Ureter (tissue), 1 donor: ENCODE results near the gene OR2K2. TPM values are rescaled to one million over a fixed set of nuclear protein-coding genes. Genes with fewer than 3 reads are reported as not detected.
"Not testable (repeated sequence)": the region's sequence is repeated elsewhere in the genome, so short reads cannot be mapped to it uniquely, and the experiment has no call there.

ENCODE experiments used
- DNase-seq: peaks from one replicate; pipeline ENCODE4 v3.0.0-alpha.2; 2020; ENCODE audit warnings: low spot score
- total RNA-seq: library from RNA; stranded (reverse); gene quantifications from one replicate; pipeline ENCODE4 v1.2.4, GENCODE V29; 2023
- donor health status: DM: yes; HTN: yes; CAD: no.

The OR2K2 gene, protein sequence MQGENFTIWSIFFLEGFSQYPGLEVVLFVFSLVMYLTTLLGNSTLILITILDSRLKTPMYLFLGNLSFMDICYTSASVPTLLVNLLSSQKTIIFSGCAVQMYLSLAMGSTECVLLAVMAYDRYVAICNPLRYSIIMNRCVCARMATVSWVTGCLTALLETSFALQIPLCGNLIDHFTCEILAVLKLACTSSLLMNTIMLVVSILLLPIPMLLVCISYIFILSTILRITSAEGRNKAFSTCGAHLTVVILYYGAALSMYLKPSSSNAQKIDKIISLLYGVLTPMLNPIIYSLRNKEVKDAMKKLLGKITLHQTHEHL
- not detected for total RNA-seq

DNA sequence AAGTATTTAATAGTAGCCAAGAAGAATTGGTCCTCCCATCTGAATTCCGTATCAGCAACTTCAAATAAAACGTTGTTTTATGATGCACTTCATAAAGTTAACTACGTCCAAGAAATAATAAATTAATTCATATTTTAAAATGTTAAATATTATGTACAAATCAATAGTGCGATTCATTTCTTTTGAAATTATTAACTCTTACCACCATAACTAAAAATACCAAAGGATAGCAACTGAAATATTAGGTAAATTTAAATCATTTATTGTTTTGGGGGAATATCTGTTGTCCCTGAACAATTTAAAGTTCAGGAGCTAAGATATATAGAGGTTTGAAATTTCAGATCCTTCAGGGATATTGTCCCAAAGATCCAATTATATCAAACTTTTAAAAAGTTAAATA is at the start of gene OR2K2:
TSS of gene OR2K2 (minus strand) at position 101 of the 400 bp plus-strand sequence. CDS start 1,791 bp downstream, outside the sequence.
- no peak for DNase-seq

DNA sequence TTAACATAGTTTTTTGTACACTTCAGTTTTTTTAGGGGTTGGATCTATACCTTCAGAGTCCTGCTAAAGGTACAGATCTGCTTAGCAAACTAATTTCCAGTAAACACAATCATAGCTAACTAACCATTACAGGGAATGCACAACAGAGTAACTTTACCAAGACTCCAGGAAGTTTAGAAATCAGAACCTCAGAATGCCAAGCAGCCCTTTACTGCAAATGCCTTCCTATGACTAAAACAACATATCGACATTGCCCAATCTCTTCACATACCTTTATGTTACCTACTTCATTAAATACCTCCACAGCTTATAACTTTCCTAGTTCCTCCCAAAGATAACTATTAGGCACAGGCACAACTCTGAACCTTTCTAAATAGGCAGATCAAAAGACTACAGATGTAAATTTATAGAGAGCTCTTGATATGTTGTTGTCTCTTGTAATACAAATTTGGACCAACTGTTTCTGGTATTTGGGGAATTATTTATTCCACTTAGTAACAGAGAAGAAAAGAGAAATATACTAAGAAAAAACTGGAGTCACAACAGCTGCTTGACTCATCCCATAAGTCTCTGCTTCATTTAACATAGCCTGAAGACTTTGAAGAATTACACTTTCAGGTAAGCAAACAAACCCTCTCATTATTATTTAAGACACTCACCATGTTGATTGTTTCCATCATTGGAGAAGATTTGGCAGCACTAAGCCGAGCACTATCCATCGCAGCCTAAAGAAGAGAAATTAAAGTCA is 46.0 kb upstream of the OR2K2 start:
- no peak for DNase-seq

DNA sequence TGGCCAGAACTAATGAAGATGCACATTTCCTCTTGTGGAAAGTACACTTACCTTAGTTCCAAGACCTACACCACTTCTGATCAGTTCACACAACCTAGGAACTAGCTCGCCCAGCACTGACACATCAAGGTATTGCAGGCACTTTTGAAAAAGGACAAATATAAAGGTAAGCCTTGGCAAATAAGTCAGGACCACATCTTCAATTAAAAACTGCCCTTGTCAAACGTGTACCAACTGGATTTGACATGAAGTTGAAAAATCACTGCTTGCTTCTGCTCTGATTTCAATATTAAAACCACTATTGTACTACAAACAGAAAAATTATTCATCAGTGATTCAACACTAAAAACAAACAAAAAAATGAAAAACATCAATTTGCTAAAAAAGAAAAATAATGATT is 45.0 kb upstream of the OR2K2 start:
- no peak for DNase-seq

DNA sequence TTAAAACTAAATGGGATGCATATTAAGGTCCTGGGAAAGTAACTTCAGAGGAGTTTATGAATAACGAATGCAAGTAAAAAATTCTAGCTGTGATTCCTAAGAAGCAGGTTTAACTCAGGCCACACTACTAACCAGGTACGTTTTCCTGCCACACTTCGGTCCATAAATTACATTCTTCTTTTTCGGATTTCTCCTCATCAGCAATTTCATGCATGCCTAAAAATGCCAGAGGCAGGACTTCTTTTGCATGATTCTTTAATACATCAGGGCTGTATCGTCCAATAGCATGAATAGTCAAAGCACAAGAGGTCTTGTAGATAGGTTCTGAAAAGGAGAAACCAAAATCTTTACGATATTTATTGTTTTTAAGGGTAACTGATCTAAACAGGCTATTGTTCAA is 42.3 kb upstream of the OR2K2 start:
- no peak for DNase-seq

DNA sequence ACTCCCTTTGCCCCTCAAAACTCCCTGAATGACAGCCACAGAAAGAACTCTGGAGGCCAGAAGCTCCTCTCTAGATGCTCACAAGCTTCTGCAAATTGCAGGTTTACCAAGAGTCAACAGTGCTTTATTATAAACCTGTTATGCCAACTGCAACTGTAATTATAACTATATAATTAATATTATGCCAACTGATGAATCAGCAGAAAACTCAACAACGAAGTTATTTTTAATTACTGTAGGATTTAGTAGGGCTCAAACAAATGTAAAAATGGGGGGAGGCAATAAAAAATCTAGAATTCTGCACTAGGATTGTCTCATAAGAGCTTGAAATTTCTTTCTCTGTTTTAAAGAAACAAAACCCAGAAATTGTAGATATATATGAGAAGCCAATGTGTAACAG is 37.0 kb upstream of the OR2K2 start:
- DNase-seq: no peak

DNA sequence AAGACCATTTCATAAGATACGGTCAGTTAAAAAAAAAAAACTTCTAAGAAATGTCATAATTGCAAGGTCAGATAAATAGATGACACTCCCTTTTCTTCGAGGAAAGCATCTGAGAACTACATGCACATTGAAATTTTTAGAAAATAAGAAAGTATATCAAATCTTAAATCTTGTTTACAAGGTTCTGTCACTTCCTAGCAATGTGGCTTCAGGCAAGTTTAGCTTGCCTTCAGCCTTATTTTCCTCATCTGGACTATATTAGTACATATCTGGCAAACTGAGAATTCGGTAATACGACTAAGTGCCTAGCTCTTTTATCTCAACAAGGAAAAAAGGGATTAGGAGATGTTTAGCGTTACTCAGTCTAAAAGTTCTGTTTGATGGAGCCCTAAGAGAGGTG is 32.5 kb upstream of the OR2K2 start:
- DNase-seq: no peak

DNA sequence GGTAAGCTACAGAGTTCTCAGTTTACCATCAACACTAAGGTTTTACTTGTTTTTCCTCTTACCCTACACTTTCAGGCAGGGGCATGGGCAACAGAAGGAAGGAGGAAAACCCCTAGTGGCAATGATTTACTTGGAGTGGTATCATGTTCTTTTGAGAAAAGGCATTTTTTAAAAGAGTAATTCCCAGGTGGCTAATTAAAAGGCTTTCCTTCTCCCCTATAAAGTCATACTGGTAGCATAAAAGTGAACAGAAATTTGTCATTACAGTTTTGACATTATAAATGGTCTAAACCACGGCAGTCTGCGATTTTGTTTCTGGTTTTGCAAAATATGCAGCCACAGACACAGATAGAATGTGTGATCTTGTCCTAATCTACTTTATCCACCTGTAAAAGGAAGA is 30.9 kb upstream of the OR2K2 start:
- DNase-seq: no peak

DNA sequence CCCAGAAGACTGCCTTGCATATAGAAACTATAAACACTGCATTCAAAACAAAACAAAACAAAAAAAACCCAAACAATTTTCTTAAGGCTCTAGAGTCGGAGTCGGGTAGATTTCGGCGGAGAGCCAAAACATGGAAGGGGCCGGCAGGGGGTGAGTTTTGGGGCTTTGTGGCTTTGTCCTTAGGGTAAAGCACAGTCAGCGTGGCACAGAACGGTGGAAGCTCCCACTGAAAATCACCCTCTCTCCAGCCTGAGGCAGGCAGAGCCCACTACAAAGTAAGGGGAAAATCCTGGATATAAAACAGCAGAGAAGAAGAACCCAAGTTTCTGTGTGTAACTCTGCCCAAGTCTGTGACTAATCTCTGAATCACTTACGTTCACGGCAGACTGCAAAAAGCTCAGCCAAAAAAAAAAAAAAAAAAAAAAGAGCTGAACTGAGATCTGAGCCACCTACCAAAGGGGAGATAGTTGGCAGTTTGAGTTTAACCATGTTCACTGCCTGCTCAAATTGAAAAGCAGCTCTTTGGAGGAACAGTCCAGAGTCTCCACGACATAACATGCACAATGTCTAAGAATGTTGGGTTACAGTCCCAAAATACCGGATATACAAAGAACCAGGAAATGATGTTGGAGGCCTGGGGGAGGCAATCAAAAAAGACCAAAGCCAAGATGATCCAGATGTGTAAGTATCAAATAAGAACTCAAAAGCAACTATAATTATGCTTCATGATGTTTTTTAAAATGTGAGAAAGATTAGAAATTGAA is 26.6 kb upstream of the OR2K2 start:
- DNase-seq: no peak

DNA sequence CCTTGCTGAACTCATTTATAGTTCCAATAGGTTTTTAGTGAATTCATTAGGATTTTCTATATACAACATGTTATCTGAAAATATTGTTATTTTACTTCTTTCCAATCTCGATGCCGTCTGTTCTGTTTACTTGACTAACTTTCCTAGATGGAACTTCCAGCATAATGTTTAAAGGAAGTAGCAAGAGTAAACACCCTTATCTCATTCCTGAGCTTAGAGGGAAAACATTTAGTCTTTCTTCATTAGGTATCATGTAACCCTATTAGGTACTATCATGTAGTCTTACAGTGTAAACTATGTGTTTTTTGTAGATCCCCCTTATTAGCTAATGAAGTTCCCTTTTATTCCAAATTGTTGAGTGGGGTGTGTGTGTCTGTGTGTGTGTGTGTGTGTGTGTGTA is 22.5 kb upstream of the OR2K2 start:
- DNase-seq: no peak

DNA sequence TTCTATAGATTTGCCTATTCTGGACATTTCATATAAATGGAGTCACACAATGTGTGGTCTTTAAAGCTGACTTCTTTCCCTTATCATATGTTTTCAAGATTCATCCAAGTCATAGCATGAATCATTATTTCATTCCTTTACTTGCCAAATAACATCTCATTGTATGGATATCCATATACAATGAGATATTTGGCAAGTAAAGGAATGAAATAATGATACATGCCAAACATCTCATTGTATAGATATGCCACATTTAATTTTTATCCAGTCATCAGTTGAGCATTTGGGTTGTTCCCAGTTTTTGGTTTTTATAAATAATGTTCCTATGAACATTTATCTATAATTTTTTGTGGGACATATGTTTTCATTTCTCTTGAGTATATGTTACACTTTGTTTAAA is 20.5 kb upstream of the OR2K2 start:
- no peak for DNase-seq

DNA sequence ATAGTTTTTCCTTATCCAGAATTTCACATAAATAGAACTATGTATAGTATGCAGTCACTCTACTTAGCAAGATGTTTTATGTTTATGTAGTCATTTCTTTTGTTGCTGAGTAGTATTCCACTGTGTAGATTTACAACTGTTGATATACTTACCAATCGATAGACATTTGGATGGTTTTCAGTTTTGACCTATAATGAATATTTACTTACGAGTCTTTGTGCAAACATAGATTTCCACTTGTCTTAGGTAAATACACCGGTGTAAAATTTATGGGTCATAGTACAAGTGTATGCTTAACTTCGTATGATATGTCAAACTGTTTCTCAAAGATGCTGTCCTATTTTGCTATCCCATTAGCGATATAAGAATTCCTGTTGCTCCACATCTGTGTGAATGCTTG is 19.7 kb upstream of the OR2K2 start:
- no peak for DNase-seq

DNA sequence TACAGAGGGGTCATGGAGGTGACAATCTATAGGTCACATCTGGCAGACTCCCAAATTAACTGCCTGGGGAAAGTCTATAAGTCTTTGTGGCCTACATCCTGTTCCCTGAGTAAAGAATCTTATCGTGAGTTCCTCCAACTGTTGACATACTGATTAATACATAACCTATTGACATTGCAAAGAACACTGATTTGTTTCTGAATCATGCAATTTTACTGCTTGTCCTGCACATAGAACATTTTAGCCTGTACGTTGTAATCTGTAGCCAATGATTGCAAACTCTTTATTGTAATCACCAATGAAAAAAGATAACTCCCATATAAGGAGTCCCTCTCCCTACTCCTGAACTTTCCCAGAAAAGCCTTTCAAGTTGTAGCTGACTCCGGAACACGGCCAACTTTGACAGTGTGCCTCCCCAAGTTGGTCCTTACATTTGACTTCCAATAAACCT is 18.8 kb upstream of the OR2K2 start:
- DNase-seq: no peak

DNA sequence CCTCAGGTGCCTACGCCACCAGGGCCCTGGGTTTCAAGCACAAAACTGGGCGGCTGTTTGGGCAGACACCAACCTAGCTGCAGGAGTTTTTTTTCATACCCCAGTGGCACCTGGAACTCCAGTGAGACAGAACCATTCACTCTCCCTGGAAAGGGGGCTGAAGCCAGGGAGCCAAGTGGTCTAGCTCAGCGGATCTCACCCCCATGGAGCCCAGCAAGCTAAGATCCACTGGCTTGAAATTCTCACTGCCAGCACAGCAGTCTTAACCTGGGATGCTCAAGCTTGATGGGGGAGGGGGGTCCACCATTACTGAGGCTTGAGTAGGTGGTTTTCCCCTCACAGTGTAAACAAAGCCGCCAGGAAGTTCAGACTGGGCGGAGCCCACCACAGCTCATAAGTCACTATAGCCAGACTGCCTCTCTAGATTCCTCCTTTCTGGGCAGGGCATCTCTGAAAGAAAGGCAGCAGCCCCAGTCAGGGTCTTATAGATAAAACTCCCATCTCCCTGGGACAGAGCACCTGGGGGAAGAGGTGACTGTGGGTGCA is 4.4 kb upstream of the OR2K2 start:
- DNase-seq: not testable (repeated sequence)

DNA sequence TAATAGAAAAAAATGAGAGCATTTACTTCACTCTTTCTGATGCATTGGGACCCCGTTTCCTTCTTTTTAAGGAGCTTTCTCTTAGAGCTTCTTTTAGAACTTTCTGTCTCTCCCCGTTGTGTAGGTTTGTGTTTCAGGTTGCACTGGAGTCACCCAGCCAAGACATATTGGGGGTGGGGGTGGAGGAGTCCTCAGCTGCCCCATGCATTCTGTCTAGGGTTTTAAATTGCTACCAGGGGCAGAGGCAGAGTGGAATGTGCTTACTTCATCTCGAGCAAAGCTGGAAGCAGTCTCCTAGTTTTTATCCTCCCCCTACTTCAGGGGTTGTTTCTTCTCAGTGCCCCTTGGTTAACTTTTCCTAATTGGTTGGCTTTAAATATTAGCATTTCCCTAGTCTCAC is 9.4 kb downstream of the OR2K2 start:
- no peak for DNase-seq

DNA sequence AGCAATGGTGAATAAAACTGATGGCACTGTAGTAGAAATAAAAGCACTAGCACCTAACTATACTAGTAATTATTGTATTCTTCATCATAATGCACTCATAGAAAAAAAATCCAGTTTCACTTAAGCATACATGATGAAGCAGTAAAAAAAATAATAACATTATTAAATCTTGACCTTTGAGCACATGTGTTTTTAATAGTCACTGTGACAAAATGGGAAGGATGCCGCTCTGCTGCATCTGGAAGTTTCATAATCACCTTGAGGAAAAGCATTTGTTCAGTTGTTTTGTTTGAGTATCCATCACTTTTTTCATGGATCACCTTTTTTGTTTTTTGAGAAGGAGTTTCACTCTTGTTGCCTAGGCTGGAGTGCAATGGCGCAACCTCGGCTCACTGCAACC is 13.2 kb downstream of the OR2K2 start:
- no peak for DNase-seq

DNA sequence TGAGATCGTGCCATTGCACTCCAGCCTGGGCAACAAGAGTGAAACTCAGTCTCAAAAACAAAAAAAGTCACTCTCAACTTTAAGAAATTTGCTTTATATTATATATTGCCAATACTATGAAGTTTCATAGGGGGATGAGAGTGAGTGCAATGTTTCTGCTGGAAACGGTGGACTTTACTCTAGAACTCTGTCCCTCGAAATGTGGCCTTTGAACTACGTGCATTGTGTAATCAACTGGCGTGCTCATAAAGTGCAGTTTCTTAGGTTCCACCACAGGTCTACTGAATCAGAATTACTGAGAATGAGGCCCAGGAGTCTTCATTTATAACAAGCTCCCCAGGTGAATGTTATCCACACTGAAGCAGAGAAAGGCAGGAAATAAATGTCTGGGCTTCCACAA is 24.1 kb downstream of the OR2K2 start:
- DNase-seq: no peak

DNA sequence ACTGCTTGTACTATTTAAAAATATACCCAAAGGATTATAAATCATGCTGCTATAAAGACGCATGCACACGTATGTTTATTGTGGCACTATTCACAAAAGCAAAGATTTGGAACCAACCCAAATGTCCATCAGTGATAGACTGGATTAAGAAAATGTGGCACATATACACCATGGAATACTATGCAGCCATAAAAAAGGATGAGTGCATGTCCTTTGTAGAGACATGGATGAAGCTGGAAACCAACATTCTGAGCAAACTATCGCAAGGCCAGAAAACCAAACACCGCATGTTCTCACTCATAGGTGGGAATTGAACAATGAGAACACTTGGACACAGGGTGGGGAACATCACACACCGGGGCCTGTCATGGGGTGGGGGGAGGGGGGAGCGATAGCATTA is 26.0 kb downstream of the OR2K2 start:
- not testable (repeated sequence) for DNase-seq

DNA sequence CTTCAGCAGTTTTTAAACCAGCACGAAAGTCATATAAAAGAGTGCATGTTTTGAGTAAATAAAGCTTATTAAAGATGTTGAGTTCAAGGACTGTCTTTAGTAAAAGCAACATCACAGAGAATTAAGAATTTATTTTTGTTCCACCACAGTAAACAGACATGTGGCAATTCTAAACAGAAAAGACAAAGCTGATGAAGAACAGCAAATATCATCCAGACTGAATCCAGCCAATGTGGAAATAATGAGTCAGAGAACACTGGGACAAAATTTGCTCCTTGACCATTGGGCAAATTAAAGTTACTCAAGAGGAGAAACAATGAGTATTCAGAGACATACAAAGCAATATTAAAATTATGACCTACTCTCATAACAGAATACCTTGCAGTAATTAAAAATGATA is 28.8 kb downstream of the OR2K2 start:
- DNase-seq: no peak

DNA sequence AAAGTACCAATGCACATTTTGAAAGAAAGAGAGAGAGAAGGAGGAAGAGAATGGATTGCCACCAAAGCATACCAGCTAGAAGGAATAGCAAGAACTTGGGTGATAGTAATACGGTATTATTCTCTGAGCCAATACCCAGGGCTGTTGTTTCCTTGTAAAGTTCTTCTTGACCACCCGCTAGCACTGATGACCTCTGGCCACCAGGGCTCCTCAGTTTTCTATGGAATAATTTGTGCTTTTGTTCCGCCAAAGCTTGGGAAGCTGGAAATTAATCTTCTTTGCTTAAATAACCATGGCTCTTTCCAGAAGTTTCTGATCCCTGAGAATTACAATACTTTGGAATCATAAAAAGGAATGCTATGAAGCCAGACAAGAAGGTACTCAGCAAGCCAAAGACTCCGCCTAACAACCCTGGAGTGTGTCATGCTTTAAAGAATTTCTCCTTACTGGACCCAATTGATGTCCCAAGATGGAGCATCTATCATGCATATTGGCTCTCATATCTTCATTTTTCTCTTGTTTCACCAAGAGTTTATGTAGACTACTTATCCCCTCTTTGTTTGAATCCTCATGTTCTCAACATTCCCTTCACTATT is 29.8 kb downstream of the OR2K2 start:
- no peak for DNase-seq

DNA sequence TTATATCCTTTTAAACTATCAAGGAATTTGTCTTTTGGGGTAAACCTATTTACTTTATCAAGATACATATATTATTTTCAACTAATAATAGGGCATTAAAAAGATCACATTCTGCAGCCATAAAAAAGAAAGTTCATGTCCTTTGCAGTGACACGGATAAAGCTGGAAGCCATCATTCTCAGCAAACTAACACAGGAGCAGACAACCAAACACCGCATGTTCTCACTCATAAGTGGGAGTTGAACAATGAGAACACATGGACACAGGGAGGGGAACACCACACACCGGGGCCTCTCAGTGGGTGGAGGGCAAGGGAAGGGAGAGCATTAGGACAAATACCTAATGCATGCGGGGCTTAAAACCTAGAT is 30.4 kb downstream of the OR2K2 start:
- not testable (repeated sequence) for DNase-seq

DNA sequence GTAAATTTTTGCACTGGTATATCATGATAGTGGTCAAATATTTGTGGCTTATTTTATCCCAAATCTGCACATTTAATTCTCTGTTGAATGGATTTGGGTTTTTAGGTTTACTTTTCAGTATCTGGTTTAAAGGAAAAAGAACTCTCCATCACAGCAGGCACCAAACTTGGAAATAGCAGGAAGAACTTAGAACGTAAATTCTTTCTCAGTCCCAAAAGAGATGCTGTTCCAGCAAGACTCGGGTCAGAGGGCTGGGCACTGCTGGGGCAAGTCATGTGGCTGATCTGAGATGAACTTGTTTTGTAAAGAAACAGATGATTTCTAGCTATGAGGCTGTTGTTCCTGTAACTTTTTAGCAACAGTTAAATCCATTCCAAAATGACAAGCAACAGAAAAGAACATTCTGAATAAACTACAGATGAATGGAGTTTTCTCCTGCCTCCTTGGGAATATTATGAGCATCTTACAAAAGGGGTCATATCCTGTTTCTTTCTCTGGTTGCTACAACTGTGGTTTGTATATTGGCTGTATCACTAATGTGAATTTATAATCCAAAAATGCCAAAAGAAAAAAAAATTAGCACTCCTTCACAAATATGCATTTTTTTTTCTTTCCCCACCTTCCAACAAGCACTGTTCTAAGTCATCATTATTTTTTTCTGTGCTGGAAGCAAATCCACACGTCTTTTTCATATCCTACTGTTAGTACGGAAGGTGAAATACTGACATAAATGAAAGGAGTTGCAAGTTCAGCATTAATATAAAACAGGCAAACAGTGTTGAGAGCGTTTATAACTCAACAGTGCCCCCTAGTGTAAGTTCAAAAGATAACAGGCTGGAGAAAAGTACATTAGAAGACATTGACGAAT is 31.1 kb downstream of the OR2K2 start:
- DNase-seq: peak; percentile 49
